Activated naive CD4-positive, alpha-beta T cell treated with anti-CD3 and anti-CD28 coated beads, Interleukin-2, amount 50 U/mL, for 24 hours (primary cell): ENCODE measurements around the gene RANBP9.

Experiments
- H3K27ac Mint-ChIP-seq: one replicate; pipeline ENCODE4 v1.8.0; 2021; ENCODE audit warnings: mild to moderate bottlenecking, mixed read lengths
- H3K27me3 Mint-ChIP-seq: one replicate; pipeline ENCODE4 v1.8.0; 2021; ENCODE audit warnings: mixed read lengths
- H3K36me3 Mint-ChIP-seq: one replicate; pipeline ENCODE4 v1.8.0; 2021; ENCODE audit warnings: mixed read lengths
- H3K4me1 Mint-ChIP-seq: one replicate; pipeline ENCODE4 v1.8.0; 2021; ENCODE audit warnings: mixed read lengths
- H3K4me3 Mint-ChIP-seq: one replicate; pipeline ENCODE4 v1.8.0; 2021; ENCODE audit warnings: mild to moderate bottlenecking, mixed read lengths
- H3K9me3 Mint-ChIP-seq: one replicate; pipeline ENCODE4 v1.8.0; 2021; ENCODE audit warnings: mixed read lengths

The RANBP9 gene

DNA sequence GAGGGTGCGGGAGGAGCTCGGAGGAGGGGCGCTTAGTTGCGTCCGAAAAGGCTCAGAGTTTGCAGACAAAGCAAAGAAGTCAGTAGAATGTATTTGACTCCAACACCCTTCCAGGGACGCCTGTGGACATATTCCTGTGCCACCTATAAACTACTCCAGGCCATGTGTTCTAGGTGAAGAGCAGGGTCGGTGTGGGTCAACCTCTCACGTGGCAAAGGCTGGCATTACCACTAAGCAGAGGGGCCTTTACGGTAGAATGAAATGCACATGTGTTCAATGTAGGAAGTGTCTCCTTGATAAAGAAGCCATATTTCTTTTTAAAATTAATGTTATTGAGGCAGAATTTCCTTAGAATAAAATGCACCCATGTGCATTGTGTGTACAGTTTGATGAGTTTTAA lies 121.8 kb downstream of the RANBP9 start:
- H3K36me3 Mint-ChIP-seq, result peaks cover 6% of the 10 kb centered on the region
- no peak overlapping the region for H3K27ac Mint-ChIP-seq
- H3K4me3 Mint-ChIP-seq, result no peak overlapping the region
- no peaks in the 10 kb centered on the region for H3K4me1 Mint-ChIP-seq
- no peaks in the 10 kb centered on the region for H3K9me3 Mint-ChIP-seq
- no peaks in the 10 kb centered on the region for H3K27me3 Mint-ChIP-seq

- Mint-ChIP-seq H3K9me3 (no peaks in the 10 kb centered on the region), H3K4me3 (no peak overlapping the region), H3K36me3 (peaks cover 5% of the 10 kb centered on the region), H3K27ac (no peak overlapping the region), H3K4me1 (no peaks in the 10 kb centered on the region), H3K27me3 (no peaks in the 10 kb centered on the region)
Measured at GRCh38 chr6:13586603-13587542, 124.8 kb downstream of the RANBP9 start.

- no peaks in the 10 kb centered on the region for H3K27me3 Mint-ChIP-seq
- no peak overlapping the region for H3K27ac Mint-ChIP-seq
- peaks cover 3% of the 10 kb centered on the region for H3K4me1 Mint-ChIP-seq
- H3K36me3 Mint-ChIP-seq, result peaks cover 13% of the 10 kb centered on the region
- no peaks in the 10 kb centered on the region for H3K9me3 Mint-ChIP-seq
- H3K4me3 Mint-ChIP-seq, result no peak overlapping the region
Measured at GRCh38 chr6:13581700-13582229, 129.9 kb downstream of the RANBP9 start.

DNA sequence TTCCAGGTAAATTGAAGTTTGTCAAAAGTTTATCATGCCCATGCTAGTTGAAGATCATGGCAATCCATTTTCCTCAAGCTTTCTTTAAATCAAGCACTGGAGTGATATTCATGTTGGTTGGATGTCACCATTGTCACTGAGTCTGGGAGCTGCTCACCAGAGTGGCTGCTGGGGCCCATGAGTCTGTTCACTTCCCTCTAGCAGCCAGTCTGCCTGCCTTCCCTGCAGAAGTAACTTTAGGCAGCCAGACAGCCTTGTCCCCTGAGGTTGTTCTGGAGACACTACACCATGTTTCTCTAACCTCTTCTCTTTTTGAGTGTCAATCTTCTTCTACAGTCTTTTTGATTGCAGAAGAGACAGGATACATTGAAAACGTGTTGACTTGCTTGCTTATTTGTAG lies 131.7 kb downstream of the RANBP9 start:
- no peaks in the 10 kb centered on the region for H3K27me3 Mint-ChIP-seq
- H3K9me3 Mint-ChIP-seq, result no peaks in the 10 kb centered on the region
- peaks cover 9% of the 10 kb centered on the region for H3K36me3 Mint-ChIP-seq
- H3K4me3 Mint-ChIP-seq, result no peak overlapping the region
- H3K4me1 Mint-ChIP-seq, result peaks cover 19% of the 10 kb centered on the region
- H3K27ac Mint-ChIP-seq, result no peak overlapping the region

GRCh38 chr6:13577926-13578325 lies 133.7 kb downstream of the RANBP9 start:
- no peaks in the 10 kb centered on the region for H3K9me3 Mint-ChIP-seq
- no peak overlapping the region for H3K27ac Mint-ChIP-seq
- H3K4me3 Mint-ChIP-seq, result no peak overlapping the region
- H3K4me1 Mint-ChIP-seq, result peaks cover 23% of the 10 kb centered on the region
- peaks cover 8% of the 10 kb centered on the region for H3K36me3 Mint-ChIP-seq
- no peaks in the 10 kb centered on the region for H3K27me3 Mint-ChIP-seq

DNA sequence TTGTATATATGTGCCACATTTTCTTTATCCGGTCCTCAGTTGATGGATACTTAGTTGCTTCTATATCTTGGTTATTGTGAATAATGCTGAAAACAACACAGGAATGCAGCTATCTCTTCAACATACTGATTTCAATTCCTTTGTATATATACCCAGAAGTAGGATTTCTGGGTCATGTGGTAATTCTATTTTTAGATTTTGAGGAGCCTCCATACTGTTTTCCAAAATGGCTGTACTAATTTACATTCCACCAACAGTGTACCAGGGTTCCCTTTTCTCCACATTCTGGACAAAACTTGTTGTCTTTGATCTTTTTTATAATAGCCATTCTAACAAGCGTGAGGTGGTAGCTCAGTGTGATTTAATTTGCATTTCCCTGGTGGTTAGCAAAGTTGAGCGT lies 135.6 kb downstream of the RANBP9 start:
- peak overlapping the region; percentile 57 for H3K4me3 Mint-ChIP-seq
- peaks cover 8% of the 10 kb centered on the region for H3K36me3 Mint-ChIP-seq
- H3K27ac Mint-ChIP-seq, result peak overlapping the region; percentile 53
- H3K4me1 Mint-ChIP-seq, result peaks cover 23% of the 10 kb centered on the region
- H3K27me3 Mint-ChIP-seq, result no peaks in the 10 kb centered on the region
- no peaks in the 10 kb centered on the region for H3K9me3 Mint-ChIP-seq

DNA sequence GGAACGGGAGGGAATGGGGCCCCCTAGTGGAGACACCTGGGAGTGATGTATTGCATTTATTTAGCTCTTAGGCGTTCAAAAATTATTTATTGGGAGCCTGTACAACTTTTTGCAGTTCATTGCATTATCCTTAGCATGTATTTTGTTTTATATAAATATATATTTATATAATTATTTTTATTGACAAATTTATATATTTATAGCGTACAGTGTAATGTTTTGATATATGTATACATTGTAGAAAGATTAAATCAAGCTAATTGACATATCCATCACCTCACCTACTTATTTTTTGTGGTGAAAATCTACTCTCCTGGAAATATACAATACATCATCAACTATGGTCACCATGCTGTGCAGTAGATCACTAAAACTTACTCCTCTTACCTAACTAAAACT lies 136.3 kb downstream of the RANBP9 start:
- Mint-ChIP-seq H3K4me3 (peak overlapping the region; percentile 99), H3K36me3 (peaks cover 5% of the 10 kb centered on the region), H3K4me1 (peaks cover 23% of the 10 kb centered on the region), H3K9me3 (no peaks in the 10 kb centered on the region), H3K27me3 (no peaks in the 10 kb centered on the region), H3K27ac (peak overlapping the region; percentile 99)

- Mint-ChIP-seq H3K27ac (peak within 1 kb of the TSS; percentile 99), H3K27me3 (no peaks in the 10 kb centered on the region), H3K36me3 (peaks cover 4% of the 10 kb centered on the region), H3K9me3 (no peaks in the 10 kb centered on the region), H3K4me3 (peak within 1 kb of the TSS; percentile 99), H3K4me1 (peaks cover 23% of the 10 kb centered on the region)
Measured at GRCh38 chr6:13574571-13575376, 136.9 kb downstream of the RANBP9 start, which contains the start of gene SIRT5. TSS of gene SIRT5 (plus strand) at chr6:13574601. CDS start at chr6:13584111, 9,510 bp downstream.

DNA sequence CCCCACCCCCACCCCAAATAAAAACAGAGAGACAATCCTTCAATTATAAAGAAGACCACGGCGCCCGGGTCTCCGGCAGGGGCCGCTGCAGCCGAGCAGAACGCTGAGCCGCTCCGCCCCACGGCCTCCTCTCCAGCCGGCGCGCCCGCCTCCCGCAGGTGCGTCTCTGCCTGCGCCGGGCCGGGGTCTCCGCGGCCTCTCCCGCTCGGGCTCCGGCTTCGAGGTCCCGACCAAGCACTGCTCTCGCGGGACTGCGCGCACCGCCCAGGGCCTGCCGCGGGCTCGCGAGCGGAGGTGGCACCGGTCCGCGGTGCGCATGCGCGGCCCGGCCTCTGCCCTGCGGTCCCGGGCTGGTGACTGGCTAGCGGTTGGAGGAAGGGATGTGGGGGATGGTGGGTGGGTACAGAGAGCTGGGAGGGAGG lies 137.5 kb downstream of the RANBP9 start:
- peaks cover 4% of the 10 kb centered on the region for H3K36me3 Mint-ChIP-seq
- H3K9me3 Mint-ChIP-seq, result no peaks in the 10 kb centered on the region
- H3K4me1 Mint-ChIP-seq, result peaks cover 23% of the 10 kb centered on the region
- no peaks in the 10 kb centered on the region for H3K27me3 Mint-ChIP-seq
- peak overlapping the region; percentile 99 for H3K4me3 Mint-ChIP-seq
- peak overlapping the region; percentile 99 for H3K27ac Mint-ChIP-seq

GRCh38 chr6:13573669-13574110 lies 137.9 kb downstream of the RANBP9 start:
- Mint-ChIP-seq H3K4me3 (peak overlapping the region; percentile 99), H3K27me3 (no peaks in the 10 kb centered on the region), H3K36me3 (peaks cover 4% of the 10 kb centered on the region), H3K4me1 (peaks cover 23% of the 10 kb centered on the region), H3K9me3 (no peaks in the 10 kb centered on the region), H3K27ac (peak overlapping the region; percentile 46)

- H3K27me3 Mint-ChIP-seq, result no peaks in the 10 kb centered on the region
- H3K4me3 Mint-ChIP-seq, result peak overlapping the region; percentile 99
- peaks cover 23% of the 10 kb centered on the region for H3K4me1 Mint-ChIP-seq
- peaks cover 3% of the 10 kb centered on the region for H3K36me3 Mint-ChIP-seq
- peak overlapping the region; percentile 18 for H3K27ac Mint-ChIP-seq
- H3K9me3 Mint-ChIP-seq, result no peaks in the 10 kb centered on the region
Measured at GRCh38 chr6:13572951-13573654, 138.5 kb downstream of the RANBP9 start.

- H3K27ac Mint-ChIP-seq, result no peak overlapping the region
- H3K4me3 Mint-ChIP-seq, result peak overlapping the region; percentile 27
- no peaks in the 10 kb centered on the region for H3K9me3 Mint-ChIP-seq
- no peaks in the 10 kb centered on the region for H3K27me3 Mint-ChIP-seq
- peaks cover 23% of the 10 kb centered on the region for H3K4me1 Mint-ChIP-seq
- H3K36me3 Mint-ChIP-seq, result no peaks in the 10 kb centered on the region
Measured at GRCh38 chr6:13572240-13572639, 139.4 kb downstream of the RANBP9 start.
